HG03097 (cell line): ENCODE measurements around the gene ANTXRL.
"Not testable (repeated sequence)": the region's sequence is repeated elsewhere in the genome, so short reads cannot be mapped to it uniquely, and the experiment has no call there.

Experiments
- ATAC-seq: cut with Tn5 transposase; IDR thresholded peaks from one replicate; pipeline ENCODE4 v1.9.1; 2021; ENCODE audit not compliant: unreplicated experiment, low FRiP score

The ANTXRL gene

DNA sequence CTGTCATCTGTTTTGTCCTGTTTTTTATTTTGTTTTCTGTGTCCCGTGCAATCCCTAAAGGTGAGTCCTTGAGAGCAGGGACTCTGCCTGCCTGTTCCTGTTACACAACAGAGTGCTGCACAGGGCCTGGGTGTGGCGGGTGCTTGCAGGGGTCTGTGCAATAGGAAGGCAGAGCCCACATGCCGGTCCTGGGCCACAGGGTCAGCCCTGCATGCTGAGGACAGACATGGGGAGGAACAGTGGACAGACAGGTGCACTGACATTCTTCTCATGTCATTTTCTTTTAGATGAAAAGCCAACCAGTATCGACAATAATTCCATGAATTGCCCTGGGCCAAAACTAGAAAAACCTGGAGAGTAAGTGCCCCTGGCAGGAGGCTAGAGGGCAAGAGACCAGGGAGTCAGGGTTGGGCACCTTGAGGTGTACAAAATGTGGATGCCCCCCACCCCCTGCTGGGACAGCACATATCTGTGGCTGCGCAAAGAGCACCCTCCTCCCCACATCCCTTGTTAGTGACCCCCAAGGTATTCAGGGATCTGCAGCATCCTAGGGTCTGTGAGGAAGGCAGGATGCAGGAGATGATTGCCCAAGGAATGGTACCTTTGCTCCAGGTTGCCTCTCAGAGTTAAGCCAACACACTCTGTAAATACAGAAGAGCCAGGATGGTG is 19.9 kb downstream of the ANTXRL start:
- no peak for ATAC-seq

DNA sequence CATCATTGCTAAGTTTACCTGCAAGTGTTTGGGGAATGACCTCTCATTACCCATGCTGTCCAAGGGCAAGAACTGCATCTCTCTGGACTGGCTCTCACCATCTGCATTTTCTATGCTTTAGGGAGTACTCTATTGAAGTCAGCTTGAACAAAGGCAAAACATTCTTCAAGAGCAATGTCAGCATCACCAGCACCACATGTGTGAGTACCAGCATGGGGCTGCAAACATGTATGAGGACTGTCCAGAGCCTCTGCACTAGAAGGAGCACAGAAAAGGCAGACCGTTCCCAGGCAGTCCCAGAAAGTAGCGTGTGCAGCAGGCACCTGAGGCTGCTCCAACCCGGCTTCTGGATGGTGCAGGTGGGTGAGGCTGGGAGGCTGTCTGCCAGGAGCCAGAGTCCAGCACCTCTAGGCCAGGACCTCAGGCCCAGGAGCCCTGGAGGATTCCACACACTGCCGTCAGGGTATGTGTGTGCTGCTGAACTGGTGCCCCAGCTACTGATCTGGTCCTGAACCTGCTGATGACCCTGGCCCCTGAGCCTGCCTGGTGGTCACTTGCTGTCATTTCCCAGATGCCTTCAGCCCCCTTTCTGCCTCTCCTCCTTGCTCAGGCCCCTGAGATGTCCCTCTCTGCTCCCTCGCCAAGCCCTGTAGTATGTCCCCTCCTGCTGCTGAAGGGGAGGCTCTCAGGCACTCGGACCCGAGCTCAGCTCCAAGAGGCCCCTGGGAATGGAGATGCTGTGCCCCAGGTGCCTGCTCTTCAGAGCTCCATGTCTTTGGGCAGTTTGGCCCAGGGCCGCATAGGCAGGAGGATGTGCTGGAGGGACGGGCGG is 20.7 kb downstream of the ANTXRL start:
- ATAC-seq = no peak

DNA sequence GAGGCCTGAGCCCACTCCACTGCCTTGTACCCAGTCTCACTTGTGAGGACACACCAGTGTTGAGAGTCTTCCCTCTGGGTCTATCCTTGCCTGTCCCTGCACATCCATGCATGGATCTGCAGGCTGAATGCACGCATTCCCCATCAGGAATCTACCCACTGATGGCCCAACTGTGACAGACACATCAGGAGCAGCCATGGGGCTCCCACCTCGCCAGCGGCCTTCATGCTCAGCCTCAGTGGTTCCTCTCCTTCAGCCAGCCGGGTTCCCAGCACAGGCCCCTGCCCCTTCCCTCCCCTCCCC is 21.3 kb downstream of the ANTXRL start:
- ATAC-seq = no peak

DNA sequence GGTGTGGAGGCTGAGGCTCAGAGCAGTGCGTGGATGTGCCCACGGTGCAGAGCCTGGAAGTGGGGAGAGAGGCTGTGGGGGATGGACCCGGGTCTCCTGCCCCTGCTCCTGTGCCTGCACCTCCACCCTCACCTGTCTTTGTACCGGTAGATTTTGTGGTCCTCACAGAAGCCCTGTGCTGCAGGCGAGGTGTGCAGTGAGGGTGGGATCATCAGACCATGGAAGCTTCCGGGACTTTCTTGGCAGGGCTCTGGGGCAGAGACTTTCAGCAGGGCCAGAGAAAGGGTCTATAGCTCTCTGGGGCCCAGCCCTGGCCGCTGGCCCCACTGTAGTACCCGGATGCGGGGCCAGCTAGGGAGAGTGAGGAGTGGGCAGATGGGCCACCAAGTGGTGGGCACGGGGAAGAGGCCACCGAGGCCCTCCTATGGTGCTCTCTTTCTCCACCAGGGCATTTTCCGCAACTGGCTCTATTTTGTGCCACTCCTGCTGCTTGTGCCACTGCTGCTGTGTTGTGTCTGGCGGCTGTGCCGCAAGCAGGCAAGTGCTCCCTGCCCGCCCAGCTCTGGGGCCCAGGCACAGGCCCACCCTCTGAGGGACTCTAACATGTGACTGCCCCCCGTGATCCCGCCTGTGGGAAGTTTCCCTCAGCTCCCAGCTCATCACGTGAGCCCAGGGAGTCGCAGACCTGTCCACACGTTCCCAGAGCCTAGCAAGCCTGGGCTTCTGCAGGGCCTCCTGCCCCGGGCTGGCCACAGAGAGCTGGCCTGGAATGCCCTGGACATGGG is 22.1 kb downstream of the ANTXRL start:
- ATAC-seq = no peak

DNA sequence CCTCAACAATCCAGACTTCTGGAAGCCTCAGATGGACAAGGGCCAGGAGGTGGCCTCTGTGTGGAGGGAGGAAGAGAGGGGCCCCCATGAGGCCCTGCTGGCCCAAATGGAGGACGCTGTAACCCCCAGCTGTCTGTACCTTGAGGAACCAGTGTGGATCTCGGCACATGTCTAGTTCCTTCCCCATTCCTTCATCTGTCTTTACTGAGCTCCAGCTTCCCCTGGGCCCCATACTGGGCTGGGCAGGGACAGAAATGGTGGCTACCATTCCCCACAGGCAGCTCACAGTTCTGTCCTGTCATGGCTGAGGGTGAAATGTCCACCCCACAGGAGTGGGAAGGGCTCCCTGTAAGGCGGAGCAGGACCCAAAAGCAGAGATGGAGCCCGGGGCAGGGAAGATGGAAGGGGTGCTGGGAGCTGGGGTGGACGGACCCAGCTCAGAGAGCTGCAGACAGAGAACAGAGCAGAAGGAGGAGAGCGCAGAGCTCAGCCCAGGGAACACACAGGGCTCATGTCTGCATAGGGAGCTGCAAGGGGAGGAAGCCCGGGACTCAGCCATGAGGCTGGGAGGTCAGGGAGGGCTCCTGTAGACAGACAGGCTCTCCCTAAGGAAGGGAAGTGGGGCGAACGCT is 22.8 kb downstream of the ANTXRL start:
- ATAC-seq = no peak

DNA sequence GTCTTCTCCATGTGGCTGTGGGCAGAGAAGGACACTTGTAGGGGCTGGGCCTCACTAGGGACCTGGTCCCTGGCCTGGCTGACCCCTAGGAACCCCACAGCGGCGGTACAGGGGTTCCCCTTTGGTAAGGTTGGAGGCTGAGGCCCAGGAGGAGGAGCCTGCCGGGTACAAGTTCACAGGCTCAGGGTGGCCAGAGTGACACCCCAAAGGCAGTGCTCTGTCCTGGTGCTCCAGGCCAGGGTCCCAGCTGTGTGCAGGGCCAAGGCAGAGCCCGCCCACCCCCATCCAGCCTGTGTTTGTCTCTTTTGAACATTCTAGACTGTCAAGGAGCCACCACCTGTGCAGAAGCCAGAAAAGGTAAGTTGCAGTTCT is 23.3 kb downstream of the ANTXRL start:
- no peak for ATAC-seq

DNA sequence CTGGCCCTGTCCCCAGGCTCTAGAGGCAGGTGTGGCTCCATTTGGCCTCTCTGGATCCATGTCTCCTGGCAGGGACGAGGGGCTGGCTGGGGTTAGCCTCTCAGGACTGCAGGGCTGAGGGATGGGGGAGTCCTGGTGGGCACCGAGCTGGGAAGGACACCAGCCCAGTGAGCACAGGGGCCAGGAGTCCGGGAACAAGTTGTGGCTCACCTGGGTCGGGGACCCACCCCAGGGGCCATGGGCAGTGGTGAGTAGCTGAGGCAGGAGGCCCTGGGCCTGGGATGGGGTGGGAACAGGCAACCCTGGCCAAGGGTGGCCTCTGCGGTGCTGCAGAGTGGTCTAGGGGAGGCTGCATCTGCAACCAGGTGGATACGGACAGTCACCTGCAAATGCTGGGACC is 24.1 kb downstream of the ANTXRL start:
- ATAC-seq = no peak

DNA sequence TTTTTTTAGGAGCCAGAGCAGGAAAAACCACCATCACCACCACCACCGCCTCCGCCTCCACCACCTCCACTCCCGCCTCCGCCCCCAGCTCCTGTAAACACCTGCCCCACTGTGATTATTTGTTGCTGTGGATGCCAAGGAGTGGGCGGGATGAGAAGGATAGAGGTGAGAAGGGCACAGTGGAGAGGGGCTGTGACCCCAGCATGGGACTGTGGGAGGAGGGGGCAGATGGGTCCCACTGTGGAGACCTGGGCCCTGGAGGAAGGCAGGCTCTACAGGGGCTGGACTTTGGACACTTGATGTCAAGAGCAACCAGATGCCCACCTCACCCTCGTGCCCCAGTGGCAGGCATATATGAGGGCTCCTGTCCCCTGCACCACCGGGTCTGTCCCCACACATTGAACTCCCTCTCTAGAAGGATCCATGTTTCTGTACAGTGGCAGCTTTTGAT is 24.7 kb downstream of the ANTXRL start:
- no peak for ATAC-seq

DNA sequence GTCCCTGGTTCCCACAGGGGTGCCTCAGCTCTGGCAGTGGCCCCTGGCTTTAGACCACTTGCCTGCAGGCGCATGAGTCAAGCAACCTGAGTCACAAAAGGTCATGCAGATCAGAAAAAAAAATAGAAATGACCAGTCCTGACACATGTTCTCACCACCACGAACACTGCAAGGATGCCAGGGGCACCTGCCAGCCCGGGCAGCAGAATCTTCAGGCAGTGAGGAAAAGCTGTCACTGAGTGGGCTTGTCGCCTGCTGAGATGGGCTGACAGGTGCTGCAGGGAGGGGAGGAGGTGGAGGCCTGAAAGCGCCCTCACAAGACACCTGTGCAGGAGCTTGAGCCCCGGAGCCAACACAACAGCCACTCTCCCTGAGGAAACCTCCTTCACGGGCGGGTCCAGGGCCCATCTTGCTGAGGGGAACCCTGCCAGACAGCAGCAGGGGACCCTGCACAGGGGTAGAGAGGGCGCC is 25.2 kb downstream of the ANTXRL start:
- ATAC-seq = not testable (repeated sequence)

DNA sequence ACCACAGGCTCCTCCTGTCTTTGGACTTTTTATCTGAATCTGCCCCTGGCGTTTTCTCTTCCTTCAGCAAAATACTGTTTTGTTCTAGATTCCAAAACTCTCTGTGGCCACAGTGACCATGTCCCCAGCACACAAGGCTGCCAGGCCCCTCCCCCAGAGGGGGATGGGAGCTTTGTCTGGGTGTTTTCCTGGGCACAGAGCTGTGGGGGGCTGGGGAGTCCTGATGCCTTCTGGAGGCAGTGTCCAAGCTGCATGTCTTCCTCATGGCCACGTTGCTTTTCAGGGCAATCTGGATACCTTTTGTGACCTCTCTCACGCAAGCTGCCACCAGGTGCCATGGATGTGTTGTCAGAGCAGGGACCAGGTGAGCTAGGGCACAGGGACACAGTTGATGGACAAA is 26.2 kb downstream of the ANTXRL start:
- no peak for ATAC-seq

DNA sequence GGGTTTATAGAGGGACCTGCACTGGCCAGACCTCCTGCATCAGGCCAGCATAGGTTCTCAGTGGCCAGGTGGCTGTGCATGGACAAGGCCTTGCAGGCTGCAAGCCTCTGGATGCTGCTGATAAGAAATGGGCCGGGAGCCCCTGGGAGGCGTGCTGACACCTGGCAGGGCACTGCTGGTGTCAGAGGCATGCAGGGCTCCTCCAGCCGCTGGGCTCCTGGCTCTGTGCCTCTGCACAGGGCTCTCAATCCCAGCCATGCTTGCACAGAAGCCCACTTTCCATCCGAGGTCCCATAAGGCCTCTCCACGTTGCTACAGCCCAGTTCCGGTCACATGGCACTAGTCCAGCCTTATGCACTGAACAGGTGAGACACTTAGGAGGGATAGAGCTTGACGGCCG is 27.3 kb downstream of the ANTXRL start:
- ATAC-seq = no peak

DNA sequence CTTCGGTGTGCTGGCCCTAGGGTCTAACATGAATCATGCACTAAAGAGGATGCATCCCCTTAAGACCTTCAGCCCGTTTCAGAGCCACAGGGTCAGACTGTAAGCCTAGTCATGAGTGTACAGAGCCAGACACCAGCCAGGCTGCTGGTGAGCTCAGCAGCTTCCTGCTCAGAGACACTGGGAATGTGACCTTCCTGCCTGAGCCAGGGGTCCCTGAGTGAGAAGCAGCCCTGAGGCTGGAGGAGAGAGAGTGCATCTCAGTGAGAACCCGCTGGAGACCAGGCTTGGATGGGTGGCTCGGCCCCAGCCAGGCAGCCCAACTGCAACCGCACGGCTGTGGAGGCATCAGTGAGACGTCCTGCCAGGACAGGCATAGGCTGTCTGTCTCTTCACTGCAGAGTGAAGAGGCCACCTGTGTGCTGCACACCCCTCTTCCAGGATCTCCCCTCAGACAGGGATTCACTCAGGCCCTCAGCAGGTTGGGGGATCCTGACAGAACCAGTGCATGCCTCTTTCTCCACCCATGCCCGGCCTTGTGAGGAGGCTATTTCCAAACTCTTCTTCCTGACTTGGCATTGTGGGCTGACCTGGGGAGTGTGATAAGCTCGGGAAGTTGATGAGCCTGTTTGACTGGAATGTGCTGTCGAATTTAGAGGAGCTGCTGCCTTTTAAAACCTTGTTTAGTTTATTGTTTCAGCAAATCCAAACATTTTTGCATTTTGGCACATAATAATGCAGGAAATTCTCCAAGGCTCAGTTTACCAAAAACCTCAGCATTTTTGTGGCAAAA is 28.5 kb downstream of the ANTXRL start:
- ATAC-seq = not testable (repeated sequence)

DNA sequence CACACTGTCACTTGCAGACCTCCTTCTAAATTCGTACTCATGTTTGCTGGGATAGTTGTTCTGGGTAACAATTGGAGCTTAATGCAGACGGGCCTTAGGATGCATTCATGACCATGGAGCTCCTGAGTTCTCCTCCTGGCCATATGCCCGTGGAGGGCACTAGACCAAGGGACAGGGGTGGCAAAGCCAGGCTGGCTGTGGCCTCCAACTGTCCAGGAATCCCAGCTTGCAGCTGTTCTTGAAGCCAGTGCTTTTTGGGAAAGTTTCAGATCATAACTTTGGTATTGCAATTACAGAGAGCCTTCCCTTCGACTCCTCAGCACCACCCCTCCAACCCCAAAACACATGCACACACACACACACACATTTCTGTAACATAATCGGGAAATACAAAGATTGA is 30.6 kb downstream of the ANTXRL start:
- no peak for ATAC-seq

DNA sequence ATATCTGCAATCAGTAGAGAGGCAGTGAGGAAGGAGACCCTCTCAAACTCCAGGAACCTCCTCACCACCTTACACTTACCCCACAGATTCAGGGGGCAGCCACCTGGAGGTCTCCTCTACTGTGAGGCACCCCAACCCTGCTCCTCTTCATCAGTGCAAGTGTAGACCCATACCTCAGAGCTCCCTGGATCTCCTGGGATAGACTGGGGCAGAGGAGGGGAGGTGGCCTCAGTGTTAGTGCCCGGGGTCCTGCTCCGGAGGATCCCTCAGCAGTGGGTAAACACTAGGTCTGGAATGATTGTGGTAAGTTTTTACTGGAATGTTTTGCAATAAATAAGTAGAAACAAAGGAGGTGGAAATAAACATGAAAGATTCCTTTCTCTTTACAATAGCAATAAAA is 31.1 kb downstream of the ANTXRL start:
- no peak for ATAC-seq

DNA sequence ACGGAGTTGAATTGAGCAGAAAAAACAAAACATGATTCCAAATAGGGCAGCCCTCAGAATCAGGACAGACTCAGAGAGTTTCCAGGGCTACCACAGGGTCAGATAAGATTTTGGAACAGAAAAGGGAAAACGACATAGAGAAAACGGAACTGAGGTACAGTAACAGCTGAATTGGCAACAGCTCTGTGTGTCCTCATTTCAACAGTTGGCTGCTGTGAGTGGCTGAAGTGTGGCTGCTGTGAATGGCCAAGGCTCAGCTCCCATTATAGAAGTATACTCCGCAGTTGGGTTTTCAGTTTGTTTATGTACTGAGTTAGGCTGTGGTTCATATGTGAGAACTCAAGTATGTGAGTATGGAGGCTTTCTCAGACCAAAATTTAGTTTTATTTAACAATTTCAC is 32.0 kb downstream of the ANTXRL start:
- ATAC-seq = no peak

DNA sequence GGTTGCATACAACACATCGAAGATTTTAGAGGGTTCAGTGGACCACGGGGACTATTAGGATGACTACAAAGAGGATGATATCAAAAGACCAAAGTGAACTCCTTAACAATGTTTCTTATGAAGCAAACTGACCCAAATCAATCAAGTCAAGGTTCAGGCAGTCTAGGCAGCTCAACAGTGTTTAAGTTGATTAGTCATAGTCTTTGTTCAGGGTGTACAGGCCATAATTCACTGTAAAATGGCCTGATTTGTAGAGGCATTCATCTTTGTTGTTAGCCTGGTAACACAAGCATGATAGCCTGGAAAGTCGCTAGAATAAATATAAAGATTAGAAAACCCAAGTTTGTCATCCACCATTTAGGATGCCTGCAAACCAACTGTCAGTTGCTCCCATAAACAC is 32.6 kb downstream of the ANTXRL start:
- ATAC-seq = no peak

DNA sequence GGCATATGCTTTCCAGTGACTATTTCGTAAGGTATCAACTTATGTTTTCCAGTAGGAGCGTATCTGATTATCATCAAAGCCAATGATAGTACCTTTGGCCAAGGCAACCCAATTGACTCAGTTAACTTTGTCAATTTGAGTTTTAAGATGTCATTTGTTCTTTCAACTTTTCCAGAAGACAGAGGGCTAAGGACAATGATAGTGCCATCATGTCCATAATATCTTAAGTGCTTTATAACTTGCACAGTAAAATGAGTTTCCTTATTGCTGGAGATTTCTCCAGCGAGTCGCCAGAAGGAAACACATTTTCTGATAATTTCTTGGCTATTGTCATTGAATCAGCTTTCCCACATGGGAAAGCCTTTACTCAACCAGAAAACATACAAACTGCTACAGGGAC is 35.0 kb downstream of the ANTXRL start:
- no peak for ATAC-seq

DNA sequence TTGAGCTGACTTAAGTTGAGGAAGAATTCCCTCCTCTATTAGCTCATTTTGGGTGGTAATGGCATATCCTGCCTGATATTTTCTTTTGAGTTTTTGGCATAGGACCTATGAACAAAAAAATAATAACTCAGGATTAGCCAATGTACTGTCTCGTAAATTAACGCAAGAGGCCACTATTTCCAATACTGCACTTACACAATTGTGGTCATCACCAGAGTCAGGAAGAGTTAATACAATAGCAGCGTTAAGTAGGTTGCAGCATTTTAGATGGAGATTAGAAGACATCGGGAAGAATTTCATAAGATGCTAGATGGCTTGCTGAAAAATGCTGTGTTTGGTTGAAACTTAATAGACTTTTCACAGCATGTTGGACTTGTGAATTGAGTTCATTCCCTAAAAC is 36.4 kb downstream of the ANTXRL start:
- no peak for ATAC-seq

DNA sequence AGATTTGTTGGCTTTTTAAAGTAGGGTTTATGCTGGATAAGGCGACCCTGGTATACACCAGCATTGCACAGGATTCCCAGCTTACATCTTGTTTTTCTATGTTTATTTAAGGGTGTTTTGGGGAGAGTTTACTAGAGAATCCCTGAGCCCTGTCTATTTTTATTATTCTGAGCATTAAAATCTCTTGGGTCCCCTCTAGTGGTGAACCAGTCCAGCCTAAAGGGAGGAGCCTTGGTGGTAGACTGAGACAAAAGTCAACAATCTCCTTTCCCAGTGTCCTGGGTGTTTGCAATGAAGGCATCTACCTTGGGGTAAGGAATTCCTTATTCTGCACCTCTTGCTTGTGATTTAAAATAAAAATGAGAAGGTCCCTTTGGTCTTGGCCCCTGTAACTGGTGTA is 38.2 kb downstream of the ANTXRL start:
- ATAC-seq = no peak

DNA sequence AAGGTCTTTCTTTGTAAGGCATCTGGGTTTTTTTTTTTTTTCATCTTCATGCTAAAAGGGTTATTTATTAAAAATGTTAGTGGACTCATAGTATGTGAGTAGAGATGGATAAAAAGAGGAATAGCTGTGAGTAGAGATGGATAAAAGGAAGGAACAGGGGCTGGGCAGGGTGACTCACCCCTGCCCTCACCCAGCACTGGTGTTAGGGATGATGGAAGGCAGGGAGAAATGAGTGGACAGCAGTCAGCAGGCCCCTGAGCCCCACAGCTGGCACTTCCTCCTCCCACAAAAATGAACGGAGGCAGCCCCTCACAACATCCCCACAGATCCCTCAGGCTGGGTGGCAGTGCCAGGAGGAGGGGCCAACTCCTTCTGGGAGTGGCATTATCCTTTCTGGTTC is 39.3 kb downstream of the ANTXRL start:
- ATAC-seq = no peak
